ENCODE results near the gene FOXA2.
"Not testable (repeated sequence)": the region's sequence is repeated elsewhere in the genome, so short reads cannot be mapped to it uniquely, and the experiment has no call there.

Gene FOXA2

DNA sequence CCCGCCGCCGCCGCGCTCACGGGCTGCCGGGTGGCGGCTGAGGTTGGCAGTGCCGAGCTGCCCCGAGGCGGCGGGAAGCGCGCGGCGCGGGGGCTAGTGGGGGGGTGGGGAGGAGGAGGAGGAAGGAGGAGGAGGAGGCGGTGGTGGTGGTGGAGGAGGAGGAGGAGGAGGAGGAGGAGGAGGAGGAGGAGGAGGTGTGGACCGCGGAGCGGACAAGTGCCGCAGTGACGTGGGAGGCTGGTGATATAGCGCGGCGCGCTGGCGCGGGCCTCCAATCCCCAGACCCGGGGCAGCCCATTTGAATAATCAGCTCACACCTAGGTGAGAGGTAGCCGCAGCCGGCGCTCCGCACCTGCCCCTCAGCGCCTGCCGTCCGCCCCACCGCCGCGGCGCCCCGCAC lies at the start of gene FOXA2:
FOXA2 (minus strand) TSS at position 51 of the 400 bp plus-strand sequence. CDS start 294 bp downstream, outside the sequence.
- DNase-seq (ENCODE audit: low spot score) = no peak

DNA sequence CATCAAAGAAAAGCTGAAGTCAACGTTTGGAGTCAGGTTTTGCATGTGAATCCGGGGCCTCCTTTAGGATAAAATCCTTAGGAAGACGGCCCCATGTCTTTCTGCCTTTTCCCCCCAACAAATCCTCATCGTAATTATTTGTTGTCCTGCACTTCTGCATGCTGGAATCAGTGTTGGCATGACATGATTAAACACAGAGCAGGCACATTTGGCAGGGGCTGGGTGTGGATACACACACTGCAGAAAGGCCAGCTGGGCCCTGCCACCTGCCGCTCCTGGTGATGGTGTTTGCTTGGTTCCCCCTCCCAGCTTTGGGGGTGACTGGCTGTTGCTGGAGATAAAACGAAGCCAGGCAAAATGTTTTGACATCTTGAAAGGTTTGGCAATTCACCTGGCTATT lies 46.3 kb upstream of the FOXA2 start:
- DNase-seq (ENCODE audit: low spot score) = no peak

DNA sequence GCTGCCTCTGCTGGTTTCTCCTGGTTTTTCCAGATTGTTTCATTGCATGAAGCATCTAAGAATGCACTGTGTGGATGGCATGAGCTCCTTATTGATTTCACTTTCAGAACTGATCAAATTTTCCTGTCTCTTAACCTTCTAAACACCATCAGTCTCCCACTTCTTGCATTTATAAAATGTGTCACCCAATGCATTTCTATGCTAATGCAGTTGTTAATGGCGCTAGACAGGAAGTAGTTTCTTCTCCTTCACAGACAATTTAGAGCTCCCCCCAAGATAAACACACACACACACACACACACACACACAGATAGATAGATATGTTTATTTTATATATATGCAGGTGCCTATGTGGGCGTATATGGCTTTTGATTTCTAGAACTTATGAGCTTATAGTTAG lies 45.6 kb upstream of the FOXA2 start:
- no peak for DNase-seq (ENCODE audit: low spot score)

DNA sequence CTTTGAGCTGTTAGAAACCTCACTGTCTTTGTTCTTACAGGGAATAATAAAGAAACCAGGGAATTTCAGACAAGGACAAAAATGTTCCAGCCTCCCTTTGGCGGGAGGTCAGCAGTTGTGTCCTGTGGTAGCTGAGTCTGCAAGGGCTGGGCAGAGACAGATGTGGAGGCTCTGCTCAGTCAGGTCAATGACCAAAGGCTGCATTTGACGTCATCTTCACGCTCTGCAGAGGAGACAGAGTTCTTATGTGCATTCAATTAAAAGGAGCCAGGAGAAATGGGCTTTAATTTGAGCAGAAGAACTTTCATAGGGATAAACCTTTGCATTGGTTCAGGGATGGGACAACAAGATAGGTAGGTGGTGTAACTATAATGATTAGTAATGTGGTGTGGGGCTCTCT lies 45.1 kb upstream of the FOXA2 start:
- DNase-seq (ENCODE audit: low spot score) = no peak

DNA sequence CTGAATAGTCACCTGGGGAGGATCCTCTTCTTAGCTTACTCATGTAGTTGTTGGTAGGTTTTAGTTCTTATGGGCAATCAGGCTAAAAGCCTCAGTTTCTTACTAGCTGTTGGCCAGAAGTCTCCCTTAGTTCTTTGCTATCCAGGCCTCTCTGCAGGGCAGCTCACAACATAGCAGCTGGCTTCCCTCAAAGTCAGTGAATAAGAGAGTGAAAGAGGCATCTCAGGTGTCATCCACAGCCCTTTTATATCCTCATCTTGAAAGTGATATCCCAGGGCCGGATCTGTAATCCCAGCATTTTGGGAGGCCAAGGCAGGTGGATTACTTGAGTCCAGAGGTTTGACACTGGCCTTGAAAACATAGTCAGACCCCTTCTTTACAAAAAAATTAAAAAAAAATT lies 42.1 kb upstream of the FOXA2 start:
- no peak for DNase-seq (ENCODE audit: low spot score)

DNA sequence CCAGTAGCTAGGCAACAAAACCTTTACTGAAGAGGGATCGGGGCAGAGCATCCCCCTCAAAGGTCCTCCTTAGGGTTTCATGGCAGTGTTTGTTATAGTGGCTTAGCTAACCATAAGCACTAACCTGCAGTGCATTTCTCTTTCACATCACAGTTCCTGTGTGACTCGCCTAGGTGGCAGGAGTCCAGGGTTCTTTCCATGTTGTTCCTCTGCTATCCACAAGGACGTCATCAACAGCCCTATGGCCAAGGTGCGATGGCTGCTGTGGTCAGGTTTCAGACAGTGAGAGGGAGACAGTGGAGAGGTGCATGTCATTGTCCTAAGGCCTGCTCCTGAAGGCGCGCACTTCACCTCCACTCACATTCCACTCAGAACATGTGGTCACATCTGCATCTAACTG lies 38.8 kb upstream of the FOXA2 start:
- DNase-seq (ENCODE audit: low spot score) = no peak

DNA sequence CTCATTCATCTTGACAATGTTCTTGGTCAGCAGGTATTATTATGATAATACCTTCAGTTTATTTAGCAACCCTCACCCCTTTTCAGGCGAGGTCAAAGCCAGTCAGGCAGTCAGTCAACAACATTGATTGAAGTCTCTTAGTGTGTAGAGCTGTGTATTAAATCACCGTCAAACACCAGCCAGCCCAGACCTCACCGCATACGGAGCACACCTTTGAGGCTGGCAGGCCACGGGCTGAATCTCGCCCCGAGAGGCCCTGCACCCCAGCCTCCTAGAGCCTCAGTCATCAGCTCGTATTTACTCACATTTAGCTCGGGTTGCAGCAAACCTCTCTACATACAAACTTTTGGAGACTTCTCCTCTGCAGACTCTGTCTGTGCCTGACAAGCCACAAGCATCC lies 36.0 kb upstream of the FOXA2 start:
- DNase-seq (ENCODE audit: low spot score) = no peak

DNA sequence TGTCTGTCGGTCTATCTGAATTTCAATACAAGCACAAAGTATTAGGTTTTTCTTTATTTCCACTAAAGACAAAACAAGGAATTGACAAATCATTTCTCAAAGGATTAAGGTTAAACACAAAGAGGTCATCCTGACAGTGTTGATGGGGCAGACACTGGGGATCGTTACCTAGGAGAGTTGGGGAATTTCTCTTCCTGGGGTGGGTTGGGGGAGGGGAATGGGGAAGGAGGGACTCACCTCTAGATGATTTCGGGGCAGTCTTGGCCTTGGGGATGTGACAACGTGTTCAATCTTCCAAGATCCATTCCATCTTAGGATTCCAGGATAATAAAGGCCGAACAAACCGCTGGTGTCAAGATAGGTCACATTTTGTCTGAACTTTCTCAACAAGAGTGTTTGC lies 35.4 kb upstream of the FOXA2 start:
- DNase-seq (ENCODE audit: low spot score) = no peak

DNA sequence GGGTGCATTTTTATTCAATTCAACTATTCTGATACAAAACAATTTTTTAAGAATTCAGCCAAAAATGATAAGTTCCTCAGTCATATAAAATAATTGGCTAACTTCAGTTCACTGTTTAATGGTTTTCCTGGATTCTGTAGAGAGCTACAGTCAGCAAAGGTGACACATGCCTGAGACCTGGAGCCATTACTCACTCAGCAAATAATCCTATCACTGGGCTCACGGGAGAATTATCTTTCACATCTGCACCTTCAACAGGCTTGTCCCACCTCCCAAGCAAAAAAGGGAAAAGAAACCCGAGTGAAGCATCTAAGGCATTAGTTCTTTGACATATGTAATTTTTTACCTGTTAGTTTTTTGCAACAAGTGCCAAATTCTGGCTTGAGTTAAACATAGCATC lies 34.9 kb upstream of the FOXA2 start:
- DNase-seq (ENCODE audit: low spot score) = no peak

DNA sequence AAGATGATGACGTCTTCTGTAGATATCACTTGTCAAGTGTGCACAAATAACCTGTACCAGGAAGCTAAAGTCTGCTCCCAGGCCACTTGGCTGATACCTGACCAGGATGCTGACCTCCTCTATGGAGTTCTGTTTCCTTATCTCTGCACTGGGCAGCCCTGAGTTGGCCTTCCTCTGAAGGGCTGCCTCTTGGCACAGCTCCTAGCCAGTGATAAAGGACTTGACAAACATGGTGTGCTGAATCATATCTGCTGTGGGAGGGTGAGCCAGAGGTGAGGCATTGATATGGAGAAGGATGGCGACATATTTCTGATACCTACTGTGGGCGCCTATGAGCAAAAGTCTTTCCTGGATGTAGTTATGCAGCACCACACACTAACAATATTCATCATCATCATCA lies 32.8 kb upstream of the FOXA2 start:
- no peak for DNase-seq (ENCODE audit: low spot score)

DNA sequence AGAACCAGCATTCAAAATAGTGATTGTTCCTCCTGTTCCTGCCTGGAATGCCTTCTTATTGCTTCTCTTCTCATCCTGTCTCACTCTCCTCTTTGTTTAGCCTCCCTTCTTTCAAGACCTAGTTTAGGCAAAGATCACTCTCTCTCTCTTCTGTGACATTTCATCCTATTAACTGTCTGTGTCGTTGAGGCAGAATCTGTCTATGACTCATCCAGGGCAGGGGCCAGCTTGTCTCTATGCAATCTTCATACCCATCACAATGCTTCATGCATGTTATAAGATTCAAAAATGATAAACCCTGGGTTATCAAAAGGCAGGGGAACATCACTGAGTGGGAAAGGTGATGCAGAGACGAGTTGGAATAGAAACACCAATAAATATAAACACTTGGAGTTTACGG lies 32.2 kb upstream of the FOXA2 start:
- DNase-seq (ENCODE audit: low spot score) = no peak

DNA sequence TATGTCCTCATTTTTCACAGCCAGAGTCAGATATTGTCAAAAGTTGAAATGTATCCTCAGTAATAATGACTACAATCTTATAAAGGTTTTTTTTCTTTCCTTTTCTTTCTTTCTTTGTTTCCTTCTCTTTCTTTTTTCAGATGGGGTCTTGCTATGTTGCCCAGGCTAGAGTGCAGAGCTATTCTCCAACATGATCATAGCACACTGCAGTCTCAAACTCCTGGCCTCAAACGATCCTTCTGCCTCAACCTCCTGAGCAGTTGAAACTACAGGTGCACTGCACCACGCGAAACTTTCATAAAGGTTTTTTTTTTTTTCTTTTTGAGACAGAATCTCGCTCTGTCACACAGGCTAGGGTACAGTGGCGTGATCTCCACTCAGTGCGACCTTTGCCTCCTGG lies 31.1 kb upstream of the FOXA2 start:
- no peak for DNase-seq (ENCODE audit: low spot score)

DNA sequence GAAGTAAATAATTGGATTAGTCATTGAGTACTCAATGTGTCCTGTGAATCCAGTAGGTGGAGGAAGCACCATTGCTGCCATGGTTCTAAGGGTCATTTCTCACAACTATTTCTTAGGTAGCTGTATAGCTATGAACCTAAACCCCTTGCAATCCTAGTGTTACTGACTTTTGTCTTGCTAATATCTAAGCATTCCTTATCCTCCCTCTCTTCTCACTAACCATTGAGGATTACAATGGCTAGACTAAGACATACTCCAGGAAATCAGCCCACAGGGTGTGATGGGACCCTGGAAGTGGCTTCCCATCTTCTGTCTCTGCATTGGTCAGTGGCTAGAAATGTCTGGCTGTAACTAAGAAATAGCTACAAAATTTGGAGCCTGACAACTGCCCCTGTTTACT lies 27.3 kb upstream of the FOXA2 start:
- DNase-seq (ENCODE audit: low spot score) = no peak

DNA sequence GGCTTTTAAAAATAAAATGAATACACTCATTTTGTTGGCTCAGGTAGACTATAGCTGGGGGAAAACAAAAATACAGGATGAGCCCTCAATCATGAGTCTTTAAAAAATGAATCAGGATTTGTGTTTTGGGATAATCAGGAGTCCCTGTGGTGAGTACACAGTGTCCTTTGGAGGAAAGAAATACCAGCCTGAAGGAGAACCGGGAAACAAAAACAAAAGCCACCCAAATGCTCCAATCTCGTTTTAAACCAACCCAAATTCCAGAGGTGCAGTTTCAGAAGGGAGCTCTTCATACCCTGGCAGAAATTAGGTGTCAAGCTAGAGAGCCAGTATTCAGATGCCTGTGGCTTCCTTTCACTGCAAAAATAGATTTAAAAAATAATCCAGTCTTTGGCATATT lies 23.3 kb upstream of the FOXA2 start:
- no peak for DNase-seq (ENCODE audit: low spot score)

DNA sequence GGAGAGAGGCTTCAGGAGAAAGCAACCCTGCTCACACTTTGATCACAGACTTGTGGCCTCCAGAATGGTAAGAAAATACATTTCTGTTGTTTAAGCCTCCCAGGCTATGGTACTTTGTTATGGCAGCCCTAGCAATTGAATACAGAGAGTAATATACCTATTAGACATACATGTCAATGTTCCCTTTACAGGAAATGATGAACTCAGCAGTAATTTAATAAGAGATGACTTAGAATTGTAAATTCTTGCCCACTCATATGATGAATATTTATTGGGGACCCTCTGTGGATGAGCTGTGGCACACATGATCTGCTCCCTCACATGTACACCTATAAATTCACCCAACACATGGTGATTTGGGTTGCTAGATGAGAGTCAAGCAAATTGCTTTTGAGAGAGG lies 20.4 kb upstream of the FOXA2 start:
- no peak for DNase-seq (ENCODE audit: low spot score)

DNA sequence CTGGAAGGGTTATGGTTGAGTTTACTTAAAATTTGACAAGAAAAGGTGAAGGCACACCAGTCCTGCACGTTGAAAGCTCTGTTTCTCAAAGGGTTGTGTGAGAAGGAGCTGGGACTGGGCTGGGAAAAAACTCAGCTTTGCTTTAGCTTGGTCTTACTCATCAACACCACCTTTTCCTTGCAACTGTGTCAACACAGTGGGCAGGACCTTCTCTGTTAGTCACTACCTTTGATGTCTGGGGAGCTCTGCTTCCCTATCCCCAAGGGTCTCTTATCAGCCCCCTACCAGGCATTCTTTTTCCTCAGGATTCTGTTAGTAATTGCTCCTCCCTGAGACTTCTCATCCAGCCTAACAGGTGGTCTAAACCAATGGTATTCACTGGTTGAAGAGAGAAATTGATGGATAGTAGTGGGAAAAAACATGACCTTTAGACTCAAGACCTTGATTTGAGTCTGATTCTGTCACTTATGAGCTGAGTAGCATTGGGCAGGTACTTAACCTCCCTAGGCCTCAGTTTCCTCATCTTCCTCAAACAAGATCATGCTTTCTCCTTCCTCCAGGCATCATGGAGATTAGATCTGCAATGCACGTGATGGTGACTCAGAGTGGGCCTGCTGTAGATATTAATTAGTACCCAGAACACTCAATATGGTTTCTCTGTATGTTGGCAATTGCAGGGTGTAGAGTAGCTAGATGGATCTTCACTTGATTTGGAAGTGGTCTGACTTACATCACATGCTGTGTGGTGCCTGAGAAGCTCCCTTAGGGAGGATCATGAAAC lies 17.2 kb upstream of the FOXA2 start:
- DNase-seq (ENCODE audit: low spot score) = no peak

DNA sequence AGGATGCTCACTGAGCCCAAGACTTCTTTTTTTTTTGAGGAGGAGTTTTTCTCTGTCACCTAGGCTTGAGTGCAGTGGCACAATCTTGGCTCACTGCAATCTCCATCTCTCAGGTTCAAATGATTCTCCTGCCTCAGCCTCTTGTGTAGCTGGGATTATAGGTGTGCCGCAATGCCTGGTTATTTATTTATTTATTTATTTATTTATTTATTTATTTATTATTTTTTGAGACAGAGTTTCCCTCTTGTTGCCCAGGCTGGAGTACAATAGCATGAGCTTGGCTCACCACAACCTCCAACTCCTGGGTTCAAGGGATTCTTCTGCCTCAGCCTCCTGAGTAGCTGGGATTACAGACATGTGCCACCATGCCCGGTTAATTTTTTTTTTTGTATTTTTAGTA lies 14.9 kb upstream of the FOXA2 start:
- DNase-seq (ENCODE audit: low spot score) = not testable (repeated sequence)

DNA sequence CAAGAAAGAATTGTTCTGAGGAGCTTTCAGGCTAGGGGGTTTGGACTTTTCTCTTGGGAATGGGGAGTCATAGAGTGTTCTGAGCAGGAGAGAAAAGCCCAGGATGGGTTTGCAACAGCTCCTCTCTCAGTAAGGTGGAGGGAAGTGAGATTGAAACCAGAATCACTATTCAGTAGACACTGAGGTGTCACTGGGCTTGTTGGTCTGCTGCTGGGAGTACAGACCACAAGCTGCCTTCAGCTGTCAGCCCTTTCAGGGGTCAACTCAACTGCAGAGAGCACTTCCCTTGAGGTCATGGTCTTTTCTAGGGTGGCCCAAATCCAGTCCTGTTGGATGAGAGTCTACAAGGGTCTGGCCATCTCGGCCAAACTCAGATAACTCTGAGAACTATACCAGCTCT lies 12.9 kb upstream of the FOXA2 start:
- DNase-seq (ENCODE audit: low spot score) = no peak

DNA sequence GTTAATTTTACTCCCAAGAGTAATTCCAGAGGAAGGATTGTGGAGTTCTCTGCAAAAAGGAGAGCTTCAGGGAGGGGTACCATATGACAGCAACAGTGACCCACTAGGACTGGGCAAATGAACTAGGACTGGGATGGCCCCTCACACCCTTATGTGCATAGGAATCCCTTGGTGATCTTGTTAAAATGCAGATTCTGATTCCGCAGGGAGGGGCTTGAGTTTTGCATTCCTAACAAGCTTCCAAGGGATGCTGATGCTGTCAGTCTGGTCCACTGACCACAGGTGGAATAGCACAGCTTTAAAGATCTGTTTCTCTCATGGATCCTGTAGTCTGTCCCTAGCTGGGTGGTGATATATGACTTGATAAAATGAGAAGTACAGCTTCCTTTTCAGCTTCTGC lies 6.3 kb upstream of the FOXA2 start:
- DNase-seq (ENCODE audit: low spot score) = no peak

DNA sequence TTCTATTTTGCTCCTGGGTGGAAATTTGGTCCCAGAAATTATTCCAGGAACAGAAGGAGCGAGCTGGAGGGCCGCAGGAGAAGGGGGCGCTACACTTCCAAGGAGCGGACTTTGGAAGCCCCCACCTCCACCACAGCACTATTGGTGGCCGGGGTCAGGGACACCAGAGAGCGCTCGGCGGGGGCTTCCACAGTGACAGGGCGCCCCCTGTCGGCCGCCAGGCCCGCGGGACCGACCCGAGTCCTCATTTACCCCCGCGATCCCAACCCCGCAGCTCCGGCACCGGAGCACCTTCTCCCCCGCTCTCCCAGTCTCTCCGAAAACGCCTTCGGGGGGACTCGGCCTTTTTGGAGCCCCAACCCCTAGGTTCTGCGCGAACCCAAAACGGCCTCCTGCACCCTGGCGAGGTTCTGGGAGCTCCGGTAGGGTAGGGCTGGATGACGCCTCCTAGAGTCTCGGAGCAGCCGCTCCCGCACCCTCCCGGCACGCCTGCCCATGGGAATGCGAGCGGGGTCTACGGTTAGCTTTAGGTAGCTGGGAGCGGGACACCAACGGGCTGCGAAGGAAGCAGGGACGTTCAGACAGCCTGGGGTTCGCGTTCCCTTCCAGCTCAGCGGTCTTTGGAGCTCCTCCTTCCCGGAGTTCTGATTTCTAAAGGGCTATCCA lies 2.4 kb upstream of the FOXA2 start:
- DNase-seq (ENCODE audit: low spot score) = peak; percentile 10

DNA sequence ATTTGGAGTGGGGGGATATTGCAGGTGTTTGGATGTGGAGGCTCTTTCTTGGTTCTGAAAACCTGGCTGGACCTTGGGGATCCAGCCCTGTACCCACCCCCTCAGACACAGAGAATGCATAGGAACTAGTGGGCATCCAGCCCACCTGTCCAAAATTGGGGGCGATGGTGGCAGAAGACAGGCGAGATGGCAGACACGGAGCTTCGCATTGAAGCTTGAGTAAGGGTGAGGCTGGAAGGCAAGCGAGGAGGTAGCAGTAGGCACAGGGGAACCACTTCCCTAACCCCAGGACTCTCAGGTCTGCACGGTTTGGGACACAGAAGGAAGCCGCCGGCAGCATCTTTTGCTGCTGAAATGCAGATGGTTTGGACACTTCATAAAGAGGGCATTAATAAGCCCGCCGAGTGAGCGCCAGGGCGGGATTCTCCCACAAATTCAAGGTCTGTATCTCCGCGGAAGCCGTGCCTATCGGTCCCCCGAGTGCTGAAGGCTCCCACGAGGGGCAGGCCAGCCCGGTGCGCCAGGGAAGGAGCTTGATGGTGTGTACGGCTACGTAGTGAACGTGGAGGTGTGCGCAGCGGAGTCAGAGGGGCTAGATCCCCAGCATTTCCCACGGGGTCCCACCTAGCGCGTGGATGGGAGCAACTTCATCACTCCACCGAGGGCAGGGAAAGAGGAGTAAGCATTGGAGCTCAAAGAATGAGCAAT lies 1.6 kb upstream of the FOXA2 start:
- no peak for DNase-seq (ENCODE audit: low spot score)

DNA sequence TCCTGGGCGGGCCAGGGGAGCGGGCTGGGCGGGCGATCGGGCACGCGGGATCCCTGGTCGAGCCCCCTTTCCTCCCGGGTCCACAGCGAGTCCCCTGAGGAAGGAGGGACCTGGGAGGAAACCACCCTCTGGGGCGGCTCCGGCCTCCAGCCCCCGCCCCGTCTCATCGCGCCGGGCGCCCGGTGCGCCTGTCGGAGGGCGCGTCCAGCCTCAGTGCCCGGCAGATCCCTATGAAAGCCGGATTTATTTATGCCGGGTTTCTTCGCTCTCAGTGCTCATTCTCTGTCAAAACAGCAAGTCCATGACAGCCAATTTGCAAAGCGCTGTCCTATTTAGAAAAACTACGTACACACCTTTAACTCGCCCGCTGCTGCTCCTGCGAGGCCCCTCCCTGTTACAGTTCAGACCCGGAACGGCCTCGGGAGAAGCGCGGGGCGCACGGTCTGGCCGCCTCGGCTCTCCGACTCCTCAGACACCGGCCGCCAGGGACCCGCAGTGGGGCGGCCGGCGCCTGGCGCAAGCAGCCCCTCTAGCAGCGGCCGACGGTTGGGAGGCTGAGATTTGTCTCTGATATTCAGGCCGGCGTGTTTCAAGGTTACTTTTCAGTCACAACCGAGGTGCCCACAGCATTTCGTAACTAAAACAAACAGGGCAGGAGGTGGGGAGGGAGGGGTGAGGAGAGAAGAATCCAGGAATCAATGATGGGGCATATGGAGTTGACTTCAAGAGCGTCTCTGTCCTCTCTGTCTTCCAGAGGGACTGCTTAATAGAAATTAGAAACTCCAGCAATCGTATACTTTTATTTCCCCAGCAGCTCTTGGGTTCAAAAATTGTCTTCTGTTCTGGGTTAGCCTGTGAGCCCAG lies 782 bp upstream of the FOXA2 start:
- DNase-seq (ENCODE audit: low spot score) = no peak
